ENCODE results near the gene PLA2G2C. TPM values are rescaled to one million over a fixed set of nuclear protein-coding genes. Genes with fewer than 3 reads are reported as not detected.
A peak's percentile ranks its signal among the peaks of the same experiment; 100 is the strongest.

The PLA2G2C gene
- total RNA-seq, 2 donors from 2014 or later: 0.27 TPM; not detected in 1

DNA sequence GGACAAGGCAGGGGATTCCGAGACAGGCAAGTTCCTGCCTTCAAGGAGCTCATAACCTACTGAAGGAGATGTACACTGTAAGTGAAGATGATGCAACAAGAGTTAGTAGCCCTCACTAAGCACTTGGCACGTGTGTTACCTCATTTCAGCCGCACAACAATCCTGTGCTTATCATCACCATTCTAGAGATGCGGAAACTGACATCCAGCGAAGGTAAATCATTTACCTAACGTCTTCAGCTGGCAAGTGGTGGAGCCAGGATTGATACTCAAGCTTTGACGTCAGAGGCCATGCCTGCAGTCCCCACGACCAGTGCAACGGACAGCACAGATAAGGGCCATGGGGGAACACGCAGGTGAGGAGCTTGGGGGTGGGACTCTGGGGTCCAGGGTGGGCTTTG is 3.3 kb downstream of the PLA2G2C start:
- H3K36me3 ChIP-seq: no peaks in the 10 kb centered on the region
- DNase-seq: peak; percentile 45
- no peak overlapping the region for H3K27ac ChIP-seq
- H3K27me3 ChIP-seq: no peaks in the 10 kb centered on the region
- intact Hi-C loops (cut with DNase I): no loop called here
- H3K4me1 ChIP-seq: peaks cover 8% of the 10 kb centered on the region
- no peak overlapping the region for H3K4me3 ChIP-seq
- H3K9ac ChIP-seq (ENCODE audit: low read depth in 2 of 2, low read length in 2 of 2): no peak overlapping the region
- no peak for TF ChIP-seq CTCF (IDR thresholded peaks at IDR 0.05)
- no peaks in the 10 kb centered on the region for H3K9me3 ChIP-seq

GRCh38 chr1:20182415-20182814 is 3.9 kb downstream of the PLA2G2C start:
- Histone ChIP-seq H3K4me3 (no peak overlapping the region), H3K9me3 (no peaks in the 10 kb centered on the region), H3K27me3 (no peaks in the 10 kb centered on the region), H3K36me3 (no peaks in the 10 kb centered on the region), H3K27ac (no peak overlapping the region), H3K4me1 (peaks cover 7% of the 10 kb centered on the region), H3K9ac (ENCODE audit: low read depth in 2 of 2, low read length in 2 of 2) (no peak overlapping the region)
- intact Hi-C loops (cut with DNase I): no loop called here
- no peak for DNase-seq
- TF ChIP-seq CTCF (IDR thresholded peaks at IDR 0.05): no peak

DNA sequence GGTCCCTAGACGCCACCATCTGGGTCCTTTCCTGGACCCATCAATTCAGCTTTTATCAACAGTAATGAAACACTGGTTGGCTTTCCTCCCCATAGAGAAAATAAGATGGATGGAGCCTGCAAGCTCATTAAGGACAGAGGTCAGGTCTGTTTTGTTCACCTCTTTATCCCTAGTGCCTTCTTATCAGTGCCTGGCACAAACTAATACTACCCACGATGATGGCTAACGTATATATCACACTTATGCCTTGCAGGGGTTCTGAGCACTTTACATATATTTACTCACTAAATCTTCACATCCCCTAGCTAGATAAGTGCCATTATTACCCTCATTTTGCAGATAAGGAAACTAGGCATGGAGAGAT is 5.5 kb downstream of the PLA2G2C start:
- Histone ChIP-seq H3K27ac (no peak overlapping the region), H3K4me1 (no peaks in the 10 kb centered on the region)
- intact Hi-C loops (cut with DNase I): no loop called here

DNA sequence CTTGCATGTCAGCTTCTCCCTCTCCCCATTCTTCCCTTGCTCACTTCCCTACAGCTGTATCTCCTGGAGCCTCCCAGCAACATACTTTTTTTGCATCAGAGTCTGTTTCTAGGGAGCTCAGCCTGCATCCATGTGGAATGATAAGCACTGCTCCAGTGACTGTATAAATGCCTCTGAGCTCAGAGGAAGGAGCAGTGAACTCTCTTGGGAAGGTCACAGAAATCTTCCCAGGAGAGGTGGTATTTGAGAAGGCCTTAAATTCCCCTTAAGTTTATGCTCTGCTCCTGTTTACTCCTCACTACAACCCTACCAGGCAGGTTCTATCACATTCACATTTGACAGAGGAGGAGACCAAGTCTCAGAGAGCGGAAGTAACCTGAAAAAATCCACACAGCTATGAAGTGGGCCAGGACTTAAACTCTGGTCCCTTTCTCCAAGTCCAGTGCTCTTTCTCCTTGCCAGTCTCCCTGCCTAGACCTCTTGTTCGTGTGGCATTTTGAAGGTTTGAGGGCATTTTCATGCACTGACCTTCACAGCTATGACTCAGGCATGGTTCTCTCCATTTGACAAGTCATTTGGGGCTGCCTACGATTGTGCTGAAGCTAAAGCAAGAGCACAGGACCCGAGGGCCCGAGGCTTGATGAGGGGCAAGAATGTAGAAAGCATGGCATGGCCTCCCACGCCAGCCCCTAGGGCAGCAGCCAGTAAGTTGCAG is 6.0 kb downstream of the PLA2G2C start:
- Histone ChIP-seq H3K9ac (ENCODE audit: low read depth in 2 of 2, low read length in 2 of 2) (no peak overlapping the region), H3K27ac (no peak overlapping the region), H3K9me3 (no peaks in the 10 kb centered on the region), H3K4me1 (no peaks in the 10 kb centered on the region), H3K4me3 (no peak overlapping the region), H3K36me3 (no peaks in the 10 kb centered on the region), H3K27me3 (no peaks in the 10 kb centered on the region)
- intact Hi-C loops (cut with DNase I): no loop called here
- DNase-seq: no peak
- TF ChIP-seq CTCF (IDR thresholded peaks at IDR 0.05): no peak

More for the DNA sequence above, 5.5 kb downstream of the PLA2G2C start:
- Histone ChIP-seq H3K4me3 (no peak overlapping the region), H3K9ac (ENCODE audit: low read depth in 2 of 2, low read length in 2 of 2) (no peak overlapping the region), H3K27me3 (no peaks in the 10 kb centered on the region), H3K9me3 (no peaks in the 10 kb centered on the region), H3K36me3 (no peaks in the 10 kb centered on the region)
- no peak for DNase-seq
- no peak for TF ChIP-seq CTCF (IDR thresholded peaks at IDR 0.05)

DNA sequence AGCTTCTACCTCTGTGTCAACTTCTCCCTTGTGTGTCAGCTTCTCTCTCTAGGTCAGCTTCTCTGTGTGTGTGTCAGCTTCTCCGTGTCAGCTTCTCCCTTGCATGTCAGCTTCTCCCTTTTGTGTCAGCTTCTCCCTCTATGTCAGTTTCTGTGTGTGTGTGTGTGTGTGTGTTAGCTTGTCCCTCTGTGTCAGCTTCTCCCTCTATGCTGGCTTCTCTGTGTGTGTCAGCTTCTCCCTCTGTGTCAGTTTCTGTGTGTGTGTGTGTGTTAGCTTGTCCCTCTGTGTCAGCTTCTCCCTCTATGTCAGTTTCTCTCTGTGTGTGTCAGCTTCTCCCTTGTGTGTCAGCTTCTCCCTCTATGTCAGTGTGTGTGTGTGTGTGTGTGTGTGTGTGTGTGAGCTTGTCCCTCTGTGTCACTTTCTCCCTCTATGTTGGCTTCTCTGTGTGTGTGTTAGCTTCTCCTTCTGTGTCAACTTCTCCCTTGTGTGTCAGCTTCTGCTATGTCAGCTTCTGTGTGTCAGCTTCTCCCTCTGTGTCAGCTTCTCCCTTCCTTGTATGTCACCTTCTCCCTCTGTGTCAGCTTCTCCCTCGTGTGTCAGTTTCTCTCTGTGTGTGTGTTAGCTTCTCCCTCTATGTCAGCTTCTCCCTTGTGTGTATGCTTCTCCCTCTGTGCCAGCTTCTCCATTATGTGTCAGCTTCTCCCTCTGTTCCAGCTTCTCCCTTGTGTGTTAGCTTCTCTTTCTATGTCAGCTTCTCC is 6.8 kb downstream of the PLA2G2C start:
- H3K4me1 ChIP-seq: no peaks in the 10 kb centered on the region

More for the DNA sequence above, 6.8 kb downstream of the PLA2G2C start:
- Histone ChIP-seq H3K4me3 (no peak overlapping the region), H3K27ac (no peak overlapping the region), H3K9me3 (no peaks in the 10 kb centered on the region), H3K9ac (ENCODE audit: low read depth in 2 of 2, low read length in 2 of 2) (no peak overlapping the region), H3K27me3 (no peaks in the 10 kb centered on the region), H3K36me3 (no peaks in the 10 kb centered on the region)
- intact Hi-C loops (cut with DNase I): no loop called here
- DNase-seq: no peak
- no peak for TF ChIP-seq CTCF (IDR thresholded peaks at IDR 0.05)

Measured in colonic mucosa (tissue), 4 donors.